ENCODE measurements around the gene NTSR1.

NTSR1 gene

GRCh38 chr20:62751551-62752150 lies 43.0 kb downstream of the NTSR1 start:
- Mint-ChIP-seq H3K27ac (no peak overlapping the region), H3K36me3 (ENCODE audit: low read depth) (no peaks in the 10 kb centered on the region), H3K4me3 (no peak overlapping the region), H3K9me3 (no peaks in the 10 kb centered on the region), H3K27me3 (peaks cover 16% of the 10 kb centered on the region), H3K4me1 (ENCODE audit: low read depth) (no peaks in the 10 kb centered on the region)

- Mint-ChIP-seq H3K9me3 (no peaks in the 10 kb centered on the region), H3K4me3 (no peak overlapping the region), H3K27me3 (peaks cover 21% of the 10 kb centered on the region), H3K4me1 (ENCODE audit: low read depth) (no peaks in the 10 kb centered on the region), H3K27ac (no peak overlapping the region), H3K36me3 (ENCODE audit: low read depth) (no peaks in the 10 kb centered on the region)
These were observed 43.6 kb downstream of the NTSR1 start for GRCh38 chr20:62752181-62752670.

GRCh38 chr20:62752671-62753501 lies 44.2 kb downstream of the NTSR1 start:
- Mint-ChIP-seq H3K4me3 (no peak overlapping the region), H3K27me3 (peaks cover 21% of the 10 kb centered on the region), H3K36me3 (ENCODE audit: low read depth) (no peaks in the 10 kb centered on the region), H3K27ac (no peak overlapping the region), H3K9me3 (no peaks in the 10 kb centered on the region), H3K4me1 (ENCODE audit: low read depth) (no peaks in the 10 kb centered on the region)

GRCh38 chr20:62753626-62754025 lies 45.0 kb downstream of the NTSR1 start:
- Mint-ChIP-seq H3K4me1 (ENCODE audit: low read depth) (no peaks in the 10 kb centered on the region), H3K27ac (no peak overlapping the region), H3K27me3 (peaks cover 16% of the 10 kb centered on the region), H3K9me3 (no peaks in the 10 kb centered on the region), H3K36me3 (ENCODE audit: low read depth) (no peaks in the 10 kb centered on the region), H3K4me3 (no peak overlapping the region)

GRCh38 chr20:62754122-62754990 lies 45.7 kb downstream of the NTSR1 start:
- no peaks in the 10 kb centered on the region for H3K36me3 Mint-ChIP-seq (ENCODE audit: low read depth)
- H3K4me1 Mint-ChIP-seq (ENCODE audit: low read depth) = no peaks in the 10 kb centered on the region
- H3K27me3 Mint-ChIP-seq = peaks cover 16% of the 10 kb centered on the region
- no peak overlapping the region for H3K4me3 Mint-ChIP-seq
- H3K27ac Mint-ChIP-seq = no peak overlapping the region
- no peaks in the 10 kb centered on the region for H3K9me3 Mint-ChIP-seq

GRCh38 chr20:62754991-62755356 lies 46.3 kb downstream of the NTSR1 start:
- Mint-ChIP-seq H3K4me3 (no peak overlapping the region), H3K9me3 (no peaks in the 10 kb centered on the region), H3K4me1 (ENCODE audit: low read depth) (no peaks in the 10 kb centered on the region)

GRCh38 chr20:62755817-62756724 lies 47.4 kb downstream of the NTSR1 start:
- Mint-ChIP-seq H3K27ac (no peak overlapping the region), H3K9me3 (no peaks in the 10 kb centered on the region), H3K27me3 (peaks cover 12% of the 10 kb centered on the region), H3K4me1 (ENCODE audit: low read depth) (no peaks in the 10 kb centered on the region), H3K36me3 (ENCODE audit: low read depth) (no peaks in the 10 kb centered on the region), H3K4me3 (no peak overlapping the region)

More at GRCh38 chr20:62754991-62755356, 46.3 kb downstream of the NTSR1 start:
- no peak overlapping the region for H3K27ac Mint-ChIP-seq
- no peaks in the 10 kb centered on the region for H3K36me3 Mint-ChIP-seq (ENCODE audit: low read depth)
- H3K27me3 Mint-ChIP-seq = peaks cover 15% of the 10 kb centered on the region

GRCh38 chr20:62758226-62758912 lies 49.7 kb downstream of the NTSR1 start:
- Mint-ChIP-seq H3K27me3 (peaks cover 11% of the 10 kb centered on the region), H3K4me1 (ENCODE audit: low read depth) (no peaks in the 10 kb centered on the region), H3K36me3 (ENCODE audit: low read depth) (no peaks in the 10 kb centered on the region), H3K4me3 (no peak overlapping the region), H3K27ac (no peak overlapping the region), H3K9me3 (no peaks in the 10 kb centered on the region)

GRCh38 chr20:62759981-62760431 lies 51.4 kb downstream of the NTSR1 start:
- no peaks in the 10 kb centered on the region for H3K4me1 Mint-ChIP-seq (ENCODE audit: low read depth)
- H3K4me3 Mint-ChIP-seq = no peak overlapping the region
- no peaks in the 10 kb centered on the region for H3K9me3 Mint-ChIP-seq
- no peaks in the 10 kb centered on the region for H3K36me3 Mint-ChIP-seq (ENCODE audit: low read depth)
- no peak overlapping the region for H3K27ac Mint-ChIP-seq
- H3K27me3 Mint-ChIP-seq = peaks cover 9% of the 10 kb centered on the region

- Mint-ChIP-seq H3K36me3 (ENCODE audit: low read depth) (no peaks in the 10 kb centered on the region), H3K9me3 (no peaks in the 10 kb centered on the region), H3K4me1 (ENCODE audit: low read depth) (no peaks in the 10 kb centered on the region), H3K27ac (no peak overlapping the region), H3K4me3 (no peak overlapping the region), H3K27me3 (peaks cover 9% of the 10 kb centered on the region)
These were observed 51.8 kb downstream of the NTSR1 start for GRCh38 chr20:62760471-62760855.

- Mint-ChIP-seq H3K27me3 (peaks cover 5% of the 10 kb centered on the region), H3K27ac (no peak overlapping the region), H3K9me3 (no peaks in the 10 kb centered on the region), H3K4me3 (no peak overlapping the region), H3K36me3 (ENCODE audit: low read depth) (no peaks in the 10 kb centered on the region), H3K4me1 (ENCODE audit: low read depth) (no peaks in the 10 kb centered on the region)
These were observed 52.5 kb downstream of the NTSR1 start for GRCh38 chr20:62760856-62761758.

GRCh38 chr20:62761759-62762131 lies 53.1 kb downstream of the NTSR1 start:
- Mint-ChIP-seq H3K9me3 (no peaks in the 10 kb centered on the region), H3K27me3 (peaks cover 4% of the 10 kb centered on the region), H3K36me3 (ENCODE audit: low read depth) (no peaks in the 10 kb centered on the region), H3K4me3 (no peak overlapping the region), H3K27ac (no peak overlapping the region), H3K4me1 (ENCODE audit: low read depth) (no peaks in the 10 kb centered on the region)

- H3K4me1 Mint-ChIP-seq (ENCODE audit: low read depth) = peaks cover 4% of the 10 kb centered on the region
- H3K27me3 Mint-ChIP-seq = no peaks in the 10 kb centered on the region
- no peaks in the 10 kb centered on the region for H3K9me3 Mint-ChIP-seq
- no peak overlapping the region for H3K27ac Mint-ChIP-seq
- no peaks in the 10 kb centered on the region for H3K36me3 Mint-ChIP-seq (ENCODE audit: low read depth)
- H3K4me3 Mint-ChIP-seq = no peak overlapping the region
These were observed 53.7 kb downstream of the NTSR1 start for GRCh38 chr20:62762376-62762775.
